ENCODE data around the gene GEN1. TPM values are rescaled to one million over a fixed set of nuclear protein-coding genes. Genes with fewer than 3 reads are reported as not detected.

The GEN1 gene
- total RNA-seq, 1 experiment from 2014 or later: 23.7 TPM

DNA sequence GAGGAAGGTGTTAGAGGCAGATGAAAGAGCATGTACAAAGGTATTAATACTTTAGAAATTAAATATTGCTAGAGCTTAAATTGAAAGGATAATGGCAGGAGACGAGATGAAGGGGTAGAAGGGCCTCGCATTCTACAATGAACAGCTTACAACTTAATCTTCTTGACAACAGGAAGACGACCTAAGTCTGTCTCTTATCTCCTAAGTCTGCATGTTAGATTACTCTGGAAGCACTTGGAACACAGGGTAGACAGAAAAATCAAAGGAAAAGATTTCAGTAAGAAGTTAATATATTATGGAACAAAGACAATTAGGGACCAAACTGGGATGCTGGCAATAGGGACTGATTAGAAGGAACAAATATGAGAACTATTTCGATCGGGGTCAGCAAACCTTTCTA lies 35.2 kb upstream of the GEN1 start:
- POLR2A ChIA-PET: no interaction called here
- H3K27ac Mint-ChIP-seq: no peak overlapping the region

More for the DNA sequence above, 35.2 kb upstream of the GEN1 start:
- CTCF ChIA-PET: interaction anchor here (1.5 kb wide), 1 partner anchor 73 kb away, joined by 4 read pairs; no protein-coding TSS in a partner anchor
- DNase-seq (ENCODE audit: low spot score): no peak
- Mint-ChIP-seq H3K36me3 (peaks cover 39% of the 10 kb centered on the region), H3K9me3 (no peaks in the 10 kb centered on the region), H3K4me1 (no peaks in the 10 kb centered on the region), H3K4me3 (no peak overlapping the region), H3K27me3 (ENCODE audit: low read depth) (no peaks in the 10 kb centered on the region)
- no peak for TF ChIP-seq ATF3 (CRISPR knock-in tag; conservative IDR thresholded peaks at IDR 0.05)
- no peak for TF ChIP-seq TCF7 (CRISPR knock-in tag; IDR thresholded peaks at IDR 0.05; ENCODE audit: low read depth)
- no peak for TF ChIP-seq ERG (CRISPR knock-in tag; IDR thresholded peaks at IDR 0.05)
- no peak for TF ChIP-seq IRF1 (CRISPR knock-in tag; IDR thresholded peaks at IDR 0.05)
- TF ChIP-seq, protein P1, sequence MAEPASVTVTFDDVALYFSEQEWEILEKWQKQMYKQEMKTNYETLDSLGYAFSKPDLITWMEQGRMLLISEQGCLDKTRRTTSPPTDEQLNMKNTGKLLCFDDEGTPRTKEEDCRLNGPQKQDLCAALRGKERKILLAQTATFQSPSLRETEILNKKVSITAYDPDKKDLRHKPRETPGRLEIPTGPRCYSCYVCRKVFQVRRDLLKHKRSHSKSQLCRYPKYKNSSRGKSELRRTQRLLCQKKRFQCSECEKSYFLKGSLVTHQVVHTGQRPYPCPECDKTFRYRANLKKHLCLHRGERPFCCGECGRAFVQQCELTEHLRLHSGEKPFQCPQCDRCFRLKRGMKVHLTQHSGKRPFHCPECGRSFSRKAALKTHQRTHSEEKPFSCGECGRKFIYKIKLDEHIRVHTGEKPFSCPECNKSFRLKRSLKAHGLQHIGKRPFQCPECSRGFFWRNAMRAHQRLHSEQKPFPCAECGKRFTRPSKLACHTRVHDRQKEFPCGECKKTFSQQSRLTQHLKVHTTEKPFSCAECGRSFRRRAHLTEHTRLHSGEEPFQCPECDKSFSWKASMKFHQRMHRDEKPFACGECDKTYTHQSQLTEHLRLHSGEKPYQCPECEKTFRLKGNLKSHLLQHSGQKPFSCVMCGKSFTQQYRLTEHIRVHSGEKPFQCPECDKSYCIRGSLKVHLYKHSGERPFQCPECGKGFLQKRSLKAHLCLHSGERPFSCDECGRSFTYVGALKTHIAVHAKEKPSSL (CRISPR knock-in tag; conservative IDR thresholded peaks at IDR 0.05): no peak
- TF ChIP-seq, protein P2, sequence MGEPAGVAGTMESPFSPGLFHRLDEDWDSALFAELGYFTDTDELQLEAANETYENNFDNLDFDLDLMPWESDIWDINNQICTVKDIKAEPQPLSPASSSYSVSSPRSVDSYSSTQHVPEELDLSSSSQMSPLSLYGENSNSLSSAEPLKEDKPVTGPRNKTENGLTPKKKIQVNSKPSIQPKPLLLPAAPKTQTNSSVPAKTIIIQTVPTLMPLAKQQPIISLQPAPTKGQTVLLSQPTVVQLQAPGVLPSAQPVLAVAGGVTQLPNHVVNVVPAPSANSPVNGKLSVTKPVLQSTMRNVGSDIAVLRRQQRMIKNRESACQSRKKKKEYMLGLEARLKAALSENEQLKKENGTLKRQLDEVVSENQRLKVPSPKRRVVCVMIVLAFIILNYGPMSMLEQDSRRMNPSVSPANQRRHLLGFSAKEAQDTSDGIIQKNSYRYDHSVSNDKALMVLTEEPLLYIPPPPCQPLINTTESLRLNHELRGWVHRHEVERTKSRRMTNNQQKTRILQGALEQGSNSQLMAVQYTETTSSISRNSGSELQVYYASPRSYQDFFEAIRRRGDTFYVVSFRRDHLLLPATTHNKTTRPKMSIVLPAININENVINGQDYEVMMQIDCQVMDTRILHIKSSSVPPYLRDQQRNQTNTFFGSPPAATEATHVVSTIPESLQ (CRISPR knock-in tag; IDR thresholded peaks at IDR 0.05): no peak
- no peak for TF ChIP-seq ZNF121 (CRISPR knock-in tag; IDR thresholded peaks at IDR 0.05)
- TF ChIP-seq CDX4 (CRISPR knock-in tag; IDR thresholded peaks at IDR 0.05; ENCODE audit: borderline replicate concordance): no peak
- TF ChIP-seq SOX15 (CRISPR knock-in tag; IDR thresholded peaks at IDR 0.05): no peak
- TF ChIP-seq FOXK1 (CRISPR knock-in tag; IDR thresholded peaks at IDR 0.05): no peak
- TF ChIP-seq, protein P3, sequence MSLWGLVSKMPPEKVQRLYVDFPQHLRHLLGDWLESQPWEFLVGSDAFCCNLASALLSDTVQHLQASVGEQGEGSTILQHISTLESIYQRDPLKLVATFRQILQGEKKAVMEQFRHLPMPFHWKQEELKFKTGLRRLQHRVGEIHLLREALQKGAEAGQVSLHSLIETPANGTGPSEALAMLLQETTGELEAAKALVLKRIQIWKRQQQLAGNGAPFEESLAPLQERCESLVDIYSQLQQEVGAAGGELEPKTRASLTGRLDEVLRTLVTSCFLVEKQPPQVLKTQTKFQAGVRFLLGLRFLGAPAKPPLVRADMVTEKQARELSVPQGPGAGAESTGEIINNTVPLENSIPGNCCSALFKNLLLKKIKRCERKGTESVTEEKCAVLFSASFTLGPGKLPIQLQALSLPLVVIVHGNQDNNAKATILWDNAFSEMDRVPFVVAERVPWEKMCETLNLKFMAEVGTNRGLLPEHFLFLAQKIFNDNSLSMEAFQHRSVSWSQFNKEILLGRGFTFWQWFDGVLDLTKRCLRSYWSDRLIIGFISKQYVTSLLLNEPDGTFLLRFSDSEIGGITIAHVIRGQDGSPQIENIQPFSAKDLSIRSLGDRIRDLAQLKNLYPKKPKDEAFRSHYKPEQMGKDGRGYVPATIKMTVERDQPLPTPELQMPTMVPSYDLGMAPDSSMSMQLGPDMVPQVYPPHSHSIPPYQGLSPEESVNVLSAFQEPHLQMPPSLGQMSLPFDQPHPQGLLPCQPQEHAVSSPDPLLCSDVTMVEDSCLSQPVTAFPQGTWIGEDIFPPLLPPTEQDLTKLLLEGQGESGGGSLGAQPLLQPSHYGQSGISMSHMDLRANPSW (CRISPR knock-in tag; conservative IDR thresholded peaks at IDR 0.05; ENCODE audit: low read depth): no peak
- TF ChIP-seq ZNF512 (CRISPR knock-in tag; IDR thresholded peaks at IDR 0.05; ENCODE audit: borderline replicate concordance): no peak
- TF ChIP-seq SP1 (CRISPR knock-in tag; conservative IDR thresholded peaks at IDR 0.05): no peak
- TF ChIP-seq TEAD1 (CRISPR knock-in tag; IDR thresholded peaks at IDR 0.05): no peak
- ATAC-seq: no peak

All from WTC11 (cell line).